ENCODE data around the gene RGS3.

Gene RGS3

DNA sequence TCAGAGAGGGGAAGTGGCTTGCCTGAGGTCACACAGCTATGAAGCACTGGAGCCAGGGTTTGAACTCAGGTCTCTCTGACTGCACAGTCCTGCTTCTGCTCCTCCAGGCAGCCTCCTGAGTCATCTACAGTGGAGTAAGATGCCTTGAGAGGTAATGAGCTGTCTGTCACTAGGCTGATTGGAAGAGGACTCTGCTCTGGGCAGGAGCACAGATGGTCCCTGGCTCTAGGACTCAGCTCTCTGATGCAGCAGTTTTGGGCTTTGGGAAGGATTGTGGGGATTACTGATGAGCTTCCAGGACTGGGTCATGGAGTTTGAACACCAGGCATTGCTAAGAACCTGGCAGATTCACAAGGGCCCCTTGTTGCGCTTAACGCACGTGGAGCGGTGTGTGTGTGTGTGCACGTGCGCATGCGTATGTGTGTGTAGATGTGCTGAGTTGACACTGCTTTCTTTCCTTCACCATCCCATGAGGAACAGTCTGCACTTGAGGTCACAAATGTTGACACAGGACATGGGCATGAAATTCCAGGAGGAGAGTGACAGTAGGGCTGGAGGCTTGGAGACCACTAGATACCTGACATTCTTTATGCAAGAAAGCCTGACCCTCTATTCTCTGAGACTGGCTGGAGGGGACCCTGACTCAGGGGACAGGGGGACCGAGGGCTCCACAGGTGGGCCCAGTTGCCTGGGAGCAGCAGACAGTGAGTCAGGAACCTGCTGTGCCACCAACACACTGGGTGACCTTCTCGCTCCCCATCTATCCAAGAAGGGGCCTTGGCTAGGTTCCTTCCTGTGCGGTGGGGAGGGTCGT is 170.5 kb downstream of the RGS3 start:
- Mint-ChIP-seq H3K4me3 (no peak overlapping the region), H3K4me1 (peaks cover 74% of the 10 kb centered on the region), H3K27ac (peak overlapping the region; percentile 97), H3K9me3 (no peaks in the 10 kb centered on the region), H3K36me3 (ENCODE audit: low read depth) (no peaks in the 10 kb centered on the region), H3K27me3 (ENCODE audit: low read depth, poor library complexity) (no peaks in the 10 kb centered on the region)
- no peak for DNase-seq
- TF ChIP-seq, protein P1, sequence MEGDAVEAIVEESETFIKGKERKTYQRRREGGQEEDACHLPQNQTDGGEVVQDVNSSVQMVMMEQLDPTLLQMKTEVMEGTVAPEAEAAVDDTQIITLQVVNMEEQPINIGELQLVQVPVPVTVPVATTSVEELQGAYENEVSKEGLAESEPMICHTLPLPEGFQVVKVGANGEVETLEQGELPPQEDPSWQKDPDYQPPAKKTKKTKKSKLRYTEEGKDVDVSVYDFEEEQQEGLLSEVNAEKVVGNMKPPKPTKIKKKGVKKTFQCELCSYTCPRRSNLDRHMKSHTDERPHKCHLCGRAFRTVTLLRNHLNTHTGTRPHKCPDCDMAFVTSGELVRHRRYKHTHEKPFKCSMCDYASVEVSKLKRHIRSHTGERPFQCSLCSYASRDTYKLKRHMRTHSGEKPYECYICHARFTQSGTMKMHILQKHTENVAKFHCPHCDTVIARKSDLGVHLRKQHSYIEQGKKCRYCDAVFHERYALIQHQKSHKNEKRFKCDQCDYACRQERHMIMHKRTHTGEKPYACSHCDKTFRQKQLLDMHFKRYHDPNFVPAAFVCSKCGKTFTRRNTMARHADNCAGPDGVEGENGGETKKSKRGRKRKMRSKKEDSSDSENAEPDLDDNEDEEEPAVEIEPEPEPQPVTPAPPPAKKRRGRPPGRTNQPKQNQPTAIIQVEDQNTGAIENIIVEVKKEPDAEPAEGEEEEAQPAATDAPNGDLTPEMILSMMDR (IDR thresholded peaks at IDR 0.05) = no peak

DNA sequence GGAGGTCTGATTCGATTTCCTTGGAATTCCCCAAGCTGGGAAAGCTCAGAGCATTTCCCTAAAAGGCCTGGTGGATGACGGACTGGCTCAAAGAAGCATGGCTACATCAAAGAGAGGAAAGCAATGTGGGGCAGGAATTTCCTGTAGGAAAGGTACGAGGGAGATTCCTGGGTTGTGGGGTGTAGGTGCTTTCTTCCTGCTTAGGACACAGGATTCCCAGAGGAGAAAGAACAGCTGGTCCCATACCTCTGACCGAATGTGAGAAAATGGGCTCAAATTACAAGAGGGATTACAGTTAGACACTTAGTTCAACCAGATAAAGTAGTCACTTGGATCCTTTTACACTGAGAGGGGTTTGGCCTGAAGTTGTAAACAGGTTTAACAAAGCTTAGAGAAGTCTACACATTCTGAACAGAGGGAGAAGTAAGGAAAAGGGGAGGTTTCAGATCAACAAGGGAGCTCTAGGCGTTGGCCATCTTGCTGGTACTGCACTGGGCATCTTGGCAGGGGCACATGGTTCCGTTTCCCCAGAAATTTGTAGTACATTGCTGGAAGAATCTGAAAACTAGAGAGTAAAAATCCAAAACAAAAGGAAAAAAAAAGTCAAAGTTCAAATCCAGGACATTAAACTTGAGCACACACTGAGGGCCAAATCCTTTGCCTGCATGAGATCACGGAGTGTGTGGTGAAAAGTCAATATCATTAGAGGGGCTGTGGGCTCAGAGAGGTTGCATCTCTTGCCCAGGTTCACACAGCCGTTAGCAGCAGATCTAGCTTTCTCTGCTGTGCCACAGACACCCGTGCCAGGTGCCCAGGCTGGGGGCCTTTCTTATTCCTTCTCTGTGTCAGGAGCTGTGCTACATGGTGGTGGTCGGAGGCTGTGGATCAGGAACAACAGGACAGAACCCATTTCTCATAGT is 171.3 kb downstream of the RGS3 start:
- Mint-ChIP-seq H3K9me3 (no peaks in the 10 kb centered on the region), H3K27me3 (ENCODE audit: low read depth, poor library complexity) (no peaks in the 10 kb centered on the region), H3K27ac (peak overlapping the region; percentile 97), H3K4me1 (peaks cover 79% of the 10 kb centered on the region), H3K4me3 (peak overlapping the region; percentile 24), H3K36me3 (ENCODE audit: low read depth) (no peaks in the 10 kb centered on the region)
- TF ChIP-seq, protein P1 (IDR thresholded peaks at IDR 0.05) = no peak
- DNase-seq = no peak

DNA sequence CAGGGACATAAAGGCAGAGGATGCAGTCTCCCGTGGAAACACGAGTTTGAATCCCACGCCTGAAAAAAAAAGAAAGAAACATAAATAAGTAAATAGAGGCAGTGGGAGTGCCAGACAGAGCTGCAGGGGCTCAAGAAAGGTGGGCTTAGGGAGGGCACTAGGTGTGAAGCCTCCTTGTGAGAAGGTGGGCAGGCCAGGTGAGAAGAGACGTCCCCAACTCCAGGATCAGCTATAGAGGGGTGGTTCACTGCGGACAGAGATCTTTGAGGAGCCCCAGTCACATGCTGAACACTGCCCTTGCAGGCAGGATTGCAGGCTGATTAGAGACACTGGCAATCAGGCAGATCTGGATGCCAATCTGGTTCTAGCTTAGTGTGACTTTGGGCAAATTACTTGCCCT is 172.1 kb downstream of the RGS3 start:
- Mint-ChIP-seq H3K4me1 (peaks cover 82% of the 10 kb centered on the region), H3K27ac (peak overlapping the region; percentile 97), H3K4me3 (peak overlapping the region; percentile 24), H3K27me3 (ENCODE audit: low read depth, poor library complexity) (no peaks in the 10 kb centered on the region), H3K36me3 (ENCODE audit: low read depth) (no peaks in the 10 kb centered on the region), H3K9me3 (no peaks in the 10 kb centered on the region)
- no peak for DNase-seq
- TF ChIP-seq, protein P1 (IDR thresholded peaks at IDR 0.05) = no peak

DNA sequence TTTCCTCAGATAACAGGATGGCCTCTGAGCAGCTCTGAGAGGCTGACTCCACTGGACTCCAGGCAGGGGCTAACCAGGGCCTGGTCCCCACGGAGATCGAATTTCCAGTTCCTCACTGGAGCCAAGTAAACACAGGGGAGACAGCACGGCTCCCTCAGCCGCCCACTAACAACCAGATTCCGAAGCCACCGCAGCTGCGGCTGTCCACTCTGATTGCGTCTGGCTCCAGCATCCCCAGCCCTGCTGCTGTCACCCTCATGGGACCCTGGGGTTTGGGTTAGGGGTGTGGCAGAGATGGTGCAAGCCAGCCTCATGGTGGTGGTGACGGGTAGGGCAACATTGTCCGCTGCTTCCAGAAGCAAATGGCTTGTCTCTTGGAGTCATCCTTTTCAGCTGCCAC is 172.6 kb downstream of the RGS3 start:
- no peaks in the 10 kb centered on the region for H3K27me3 Mint-ChIP-seq (ENCODE audit: low read depth, poor library complexity)
- H3K9me3 Mint-ChIP-seq = no peaks in the 10 kb centered on the region
- peak; percentile 66 for DNase-seq
- TF ChIP-seq, protein P1 (IDR thresholded peaks at IDR 0.05) = no peak
- H3K4me1 Mint-ChIP-seq = peaks cover 87% of the 10 kb centered on the region
- H3K36me3 Mint-ChIP-seq (ENCODE audit: low read depth) = no peaks in the 10 kb centered on the region
- no peak overlapping the region for H3K4me3 Mint-ChIP-seq
- peak overlapping the region; percentile 97 for H3K27ac Mint-ChIP-seq

DNA sequence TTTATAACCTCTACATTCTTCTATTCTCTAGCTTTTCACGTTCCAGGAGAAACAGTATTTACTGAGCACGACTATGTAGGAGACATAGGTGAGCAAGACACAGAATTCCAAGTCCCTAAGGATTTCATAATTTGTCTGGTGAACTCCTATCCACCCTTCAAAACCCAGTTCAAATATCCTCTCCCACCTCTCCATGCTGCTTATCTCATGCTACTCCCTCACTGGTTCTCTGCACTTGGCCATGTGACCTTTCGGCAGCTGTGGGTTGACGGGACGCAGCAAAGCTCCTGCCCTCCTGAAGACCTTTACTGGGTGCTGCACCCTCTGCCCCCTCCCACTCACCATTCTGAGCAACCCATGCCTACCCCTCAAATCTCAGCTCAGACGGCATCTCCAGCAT is 173.2 kb downstream of the RGS3 start:
- Mint-ChIP-seq H3K9me3 (no peaks in the 10 kb centered on the region), H3K27me3 (ENCODE audit: low read depth, poor library complexity) (no peaks in the 10 kb centered on the region), H3K4me1 (peaks cover 83% of the 10 kb centered on the region), H3K36me3 (ENCODE audit: low read depth) (no peaks in the 10 kb centered on the region), H3K27ac (peak overlapping the region; percentile 97), H3K4me3 (peak overlapping the region; percentile 12)
- no peak for DNase-seq
- TF ChIP-seq, protein P1 (IDR thresholded peaks at IDR 0.05) = no peak
